Erythroblast (primary cell): ENCODE results near the gene NCKAP5.

ENCODE experiments used
- GATA1 ChIP-seq: IDR thresholded peaks from 2 replicates; pipeline ENCODE4 v1.6.1; 2011; ENCODE audit warnings: low read depth, mild to moderate bottlenecking, control low read depth, low read length, moderate library complexity
- POLR2A ChIP-seq: IDR thresholded peaks from 2 replicates; pipeline ENCODE4 v1.6.1; 2011; ENCODE audit warnings: mild to moderate bottlenecking, low read length

DNA sequence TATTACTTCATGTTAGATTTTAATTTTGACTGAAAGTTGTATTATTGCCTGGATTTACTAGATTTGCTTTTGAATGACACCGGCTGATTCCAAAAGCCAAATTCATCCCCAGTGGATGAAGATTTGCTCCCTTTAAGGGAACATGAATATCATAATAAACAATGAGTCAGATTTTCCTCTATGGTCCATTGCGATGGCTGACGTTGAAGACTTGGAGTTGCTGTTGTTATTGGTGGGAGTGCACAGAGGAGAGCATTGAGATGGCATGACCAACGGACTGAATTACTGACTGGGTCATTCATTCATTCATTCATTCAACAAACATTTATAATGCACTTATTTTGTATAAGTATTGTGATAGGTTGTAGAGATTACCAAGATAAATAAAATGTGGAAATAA is 864.9 kb downstream of the NCKAP5 start:
- TF ChIP-seq POLR2A (no peak), GATA1 (no peak)
